CD4-positive, alpha-beta T cell (primary cell): ENCODE data around the gene MAP3K20. TPM values are rescaled to one million over a fixed set of nuclear protein-coding genes. Genes with fewer than 3 reads are reported as not detected.

ENCODE experiments used
- ATAC-seq: fragments of 200-7000 bp; cut with Tn5 transposase; one replicate; pipeline ENCODE4 v1.10.0; 2022; ENCODE audit warnings: mild to moderate bottlenecking; ENCODE audit not compliant: poor library complexity
- CTCF ChIA-PET: fragments of 350-600 bp; sonication (Branson Sonifier 250); formaldehyde crosslinking; loops from one replicate; lab custom pipeline; 2021; ENCODE audit warnings: antibody characterized with exemption, inconsistent platforms; lab: Charles Lee
- POLR2A ChIA-PET: fragments of 350-600 bp; sonication (Branson Sonifier 250); formaldehyde crosslinking; loops from one replicate; lab custom pipeline; 2021; ENCODE audit warnings: antibody characterized with exemption, inconsistent platforms; lab: Charles Lee
- DNase-seq, 14 experiments: peaks; one replicate each; pipeline ENCODE4 v3.0.0-alpha.2; 2013 to 2020; ENCODE audit warnings: mixed read lengths in 2 of 14
- H3K27ac ChIP-seq, 2 donors: one replicate each; pipeline versions ENCODE4 v1.5.1 to v1.7.0; 2013; ENCODE audit warnings: low read length in 2 of 2, low read depth in 1 of 2, mild to moderate bottlenecking in 1 of 2
- H3K27me3 ChIP-seq, 2 experiments: 1 replicate in 1 of 2; 2 replicates in 1 of 2; pipeline versions ENCODE4 v1.6.1 to v1.7.0; 2013; ENCODE audit warnings: low read length in 2 of 2, control low read depth in 1 of 2, mild to moderate bottlenecking in 1 of 2, moderate library complexity in 1 of 2; ENCODE audit not compliant: insufficient read depth in 2 of 2, control insufficient read depth in 1 of 2
- H3K36me3 ChIP-seq: one replicate; pipeline ENCODE4 v1.6.1; 2013; ENCODE audit warnings: low read length, control low read depth; ENCODE audit not compliant: insufficient read depth
- H3K4me1 ChIP-seq: one replicate; pipeline ENCODE4 v1.6.1; 2013; ENCODE audit warnings: low read length, control low read depth; ENCODE audit not compliant: insufficient read depth
- H3K4me3 ChIP-seq: one replicate; pipeline ENCODE4 v1.5.1; 2013; ENCODE audit warnings: mild to moderate bottlenecking, low read length, moderate library complexity
- H3K9me3 ChIP-seq, 2 experiments: 1 replicate in 1 of 2; 2 replicates in 1 of 2; pipeline versions ENCODE4 v1.6.1 to v1.7.0; 2013; ENCODE audit warnings: low read length in 2 of 2, mild to moderate bottlenecking in 2 of 2, control low read depth in 1 of 2, moderate library complexity in 1 of 2; ENCODE audit not compliant: control insufficient read depth in 1 of 2, insufficient read depth in 1 of 2
- H3K27ac Mint-ChIP-seq: one replicate; pipeline ENCODE4 v1.8.0; 2020; ENCODE audit warnings: mixed read lengths
- H3K27me3 Mint-ChIP-seq: one replicate; pipeline ENCODE4 v1.8.0; 2021; ENCODE audit warnings: mixed read lengths
- H3K36me3 Mint-ChIP-seq: one replicate; pipeline ENCODE4 v1.8.0; 2021; ENCODE audit warnings: low read depth, mixed read lengths
- H3K4me1 Mint-ChIP-seq: one replicate; pipeline ENCODE4 v1.8.0; 2021; ENCODE audit warnings: low read depth, mixed read lengths
- H3K4me3 Mint-ChIP-seq: one replicate; pipeline ENCODE4 v1.8.0; 2020; ENCODE audit warnings: mild to moderate bottlenecking, mixed read lengths
- H3K9me3 Mint-ChIP-seq: one replicate; pipeline ENCODE4 v1.8.0; 2020; ENCODE audit warnings: mixed read lengths
- CTCF ChIP-seq: fragments of 200-600 bp; IDR thresholded peaks from one replicate; pipeline ENCODE4 v1.8.0; 2022; ENCODE audit warnings: antibody characterized with exemption, mild to moderate bottlenecking
- intact Hi-C, 2 experiments: fragments of 100-400 bp; cut with DNase I in 1 of 2; cut with micrococcal nuclease in 1 of 2; formaldehyde crosslinking; loops; one replicate each; pipeline versions ENCODE4 v1.15.1 to v1.9.0; 2023 to 2025; cut with DNase I, micrococcal nuclease
- total RNA-seq, 174 experiments: library from RNA in 2 of 174; stranded (reverse) in 2 of 174; gene quantifications; one replicate each; pipeline ENCODE4 v1.2.3 and lab custom pipeline; 2021 to 2026

MAP3K20 gene
- total RNA-seq, 2 experiments from 2014 or later = 0.36 to 0.39 TPM

DNA sequence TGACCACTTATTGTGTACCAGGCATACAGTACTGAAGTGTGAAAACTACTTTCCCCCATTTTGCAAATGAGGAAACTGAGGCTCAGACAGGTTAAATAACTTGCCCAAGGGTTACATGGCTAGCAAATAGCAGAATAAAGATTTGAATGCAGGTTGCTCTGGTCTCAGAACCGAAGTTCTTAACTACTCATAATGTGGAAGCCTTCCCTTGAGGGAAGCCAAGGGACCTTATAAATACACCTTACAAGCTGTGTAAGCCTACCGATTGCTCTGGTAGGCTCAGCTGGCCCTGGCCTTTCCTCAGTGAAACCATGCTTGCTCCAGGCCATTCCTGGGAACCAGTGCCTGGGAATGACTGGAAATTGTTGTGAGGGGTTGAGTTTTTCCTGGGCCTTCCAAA lies 164.4 kb downstream of the MAP3K20 start:
- no peak for TF ChIP-seq CTCF
- DNase-seq = no peak
- Mint-ChIP-seq H3K4me1 (no peaks in the 10 kb centered on the region), H3K9me3 (no peaks in the 10 kb centered on the region), H3K36me3 (no peaks in the 10 kb centered on the region), H3K27me3 (no peaks in the 10 kb centered on the region), H3K27ac (no peak overlapping the region), H3K4me3 (no peak overlapping the region)
- no peaks in the 10 kb centered on the region for H3K27me3 ChIP-seq
- intact Hi-C loops = no loop called here
- H3K4me3 ChIP-seq = no peak overlapping the region
- H3K27ac ChIP-seq = no peak overlapping the region
- no peak for ATAC-seq
- POLR2A ChIA-PET = no interaction called here
- H3K36me3 ChIP-seq = no peaks in the 10 kb centered on the region
- H3K9me3 ChIP-seq = no peaks in the 10 kb centered on the region
- H3K4me1 ChIP-seq = no peaks in the 10 kb centered on the region
- CTCF ChIA-PET = interaction anchor here (0.9 kb wide), 1 partner anchor 43 kb away, joined by 3 read pairs; no protein-coding TSS in a partner anchor

GRCh38 chr2:173241643-173242042 lies 166.0 kb downstream of the MAP3K20 start:
- ChIA-PET CTCF (no interaction called here), POLR2A (no interaction called here)
- no peak overlapping the region for H3K27ac Mint-ChIP-seq
- Histone ChIP-seq H3K4me3 (no peak overlapping the region), H3K4me1 (no peaks in the 10 kb centered on the region), H3K27me3 (no peaks in the 10 kb centered on the region), H3K9me3 (no peaks in the 10 kb centered on the region), H3K27ac (no peak overlapping the region), H3K36me3 (no peaks in the 10 kb centered on the region)
- H3K4me1 Mint-ChIP-seq = no peaks in the 10 kb centered on the region
- H3K9me3 Mint-ChIP-seq = no peaks in the 10 kb centered on the region
- no peak overlapping the region for H3K4me3 Mint-ChIP-seq
- DNase-seq = no peak
- ATAC-seq = no peak
- no peaks in the 10 kb centered on the region for H3K36me3 Mint-ChIP-seq
- intact Hi-C loops = no loop called here
- no peak for TF ChIP-seq CTCF
- no peaks in the 10 kb centered on the region for H3K27me3 Mint-ChIP-seq

DNA sequence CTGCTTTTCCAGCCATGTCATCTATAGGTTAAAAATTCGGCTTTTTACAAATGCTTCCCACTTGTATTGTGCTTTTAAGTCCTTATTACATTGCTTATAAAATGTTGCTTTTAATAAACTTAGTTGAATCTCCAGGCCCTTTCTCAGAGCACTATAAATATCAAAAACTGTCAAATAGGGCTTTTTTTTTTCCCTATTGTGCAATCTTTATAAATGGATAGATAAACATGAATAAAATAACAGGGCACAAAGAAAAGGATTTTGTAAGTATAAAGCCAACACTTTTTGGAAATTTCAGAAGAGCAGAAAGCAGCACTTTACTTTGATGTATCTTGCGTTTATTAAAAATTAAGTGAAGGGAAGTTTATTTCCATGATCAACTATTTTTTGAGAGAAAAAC lies 171.5 kb downstream of the MAP3K20 start:
- no peak overlapping the region for H3K4me3 ChIP-seq
- TF ChIP-seq CTCF = no peak
- H3K4me1 Mint-ChIP-seq = no peaks in the 10 kb centered on the region
- no peaks in the 10 kb centered on the region for H3K9me3 ChIP-seq
- ChIA-PET CTCF (no interaction called here), POLR2A (no interaction called here)
- DNase-seq (no peak), ATAC-seq (no peak)
- no peak overlapping the region for H3K27ac Mint-ChIP-seq
- H3K27ac ChIP-seq = no peak overlapping the region
- intact Hi-C loops = no loop called here
- H3K4me3 Mint-ChIP-seq = no peak overlapping the region
- no peaks in the 10 kb centered on the region for H3K36me3 ChIP-seq
- no peaks in the 10 kb centered on the region for H3K4me1 ChIP-seq
- H3K27me3 Mint-ChIP-seq = no peaks in the 10 kb centered on the region
- no peaks in the 10 kb centered on the region for H3K27me3 ChIP-seq
- no peaks in the 10 kb centered on the region for H3K36me3 Mint-ChIP-seq
- H3K9me3 Mint-ChIP-seq = no peaks in the 10 kb centered on the region
